MM.1S (cell line): Measurements from ENCODE around the gene ARSG.

Experiments
- EZH2 ChIP-seq: fragments of 300-600 bp; sonication (generic); optimal IDR thresholded peaks from 2 replicates; pipeline ENCODE3; 2017; ENCODE audit warnings: low read depth, mild to moderate bottlenecking, antibody characterized with exemption, low read length, mixed read lengths
- TF ChIP-seq, protein P1 (sequence below): fragments of 300-600 bp; sonication (generic); IDR thresholded peaks from 2 replicates; pipeline ENCODE4 v1.5.1; 2016; ENCODE audit warnings: antibody characterized with exemption, low read length, mixed read lengths

DNA sequence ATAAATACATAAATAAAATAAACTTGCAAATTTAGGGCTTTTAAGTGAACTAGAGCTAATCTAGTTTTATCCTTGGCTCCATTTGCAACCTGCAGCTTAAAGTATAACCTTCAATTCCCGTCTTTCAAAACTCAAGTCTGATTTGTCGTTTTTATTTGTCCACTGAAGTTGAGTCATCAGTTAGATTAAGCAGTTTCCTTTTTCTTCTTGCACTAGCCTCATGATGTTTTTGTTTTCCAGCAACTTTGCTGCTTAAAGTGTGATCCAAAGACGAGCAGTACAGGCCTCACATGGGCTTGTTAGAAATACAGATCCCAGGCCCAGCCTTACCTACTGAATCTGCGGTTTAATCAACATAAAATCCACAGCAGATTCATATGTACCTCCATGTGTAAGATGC, 13.8 kb downstream of the ARSG start:
- no peak for TF ChIP-seq EZH2
- TF ChIP-seq, protein P1, sequence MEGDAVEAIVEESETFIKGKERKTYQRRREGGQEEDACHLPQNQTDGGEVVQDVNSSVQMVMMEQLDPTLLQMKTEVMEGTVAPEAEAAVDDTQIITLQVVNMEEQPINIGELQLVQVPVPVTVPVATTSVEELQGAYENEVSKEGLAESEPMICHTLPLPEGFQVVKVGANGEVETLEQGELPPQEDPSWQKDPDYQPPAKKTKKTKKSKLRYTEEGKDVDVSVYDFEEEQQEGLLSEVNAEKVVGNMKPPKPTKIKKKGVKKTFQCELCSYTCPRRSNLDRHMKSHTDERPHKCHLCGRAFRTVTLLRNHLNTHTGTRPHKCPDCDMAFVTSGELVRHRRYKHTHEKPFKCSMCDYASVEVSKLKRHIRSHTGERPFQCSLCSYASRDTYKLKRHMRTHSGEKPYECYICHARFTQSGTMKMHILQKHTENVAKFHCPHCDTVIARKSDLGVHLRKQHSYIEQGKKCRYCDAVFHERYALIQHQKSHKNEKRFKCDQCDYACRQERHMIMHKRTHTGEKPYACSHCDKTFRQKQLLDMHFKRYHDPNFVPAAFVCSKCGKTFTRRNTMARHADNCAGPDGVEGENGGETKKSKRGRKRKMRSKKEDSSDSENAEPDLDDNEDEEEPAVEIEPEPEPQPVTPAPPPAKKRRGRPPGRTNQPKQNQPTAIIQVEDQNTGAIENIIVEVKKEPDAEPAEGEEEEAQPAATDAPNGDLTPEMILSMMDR: no peak
